Measurements from ENCODE around the gene ENGASE. TPM values are rescaled to one million over a fixed set of nuclear protein-coding genes. Genes with fewer than 3 reads are reported as not detected.

The ENGASE gene
- total and polyA plus RNA-seq, 2 donors from 2014 or later = 14.3 to 49.3 TPM

DNA sequence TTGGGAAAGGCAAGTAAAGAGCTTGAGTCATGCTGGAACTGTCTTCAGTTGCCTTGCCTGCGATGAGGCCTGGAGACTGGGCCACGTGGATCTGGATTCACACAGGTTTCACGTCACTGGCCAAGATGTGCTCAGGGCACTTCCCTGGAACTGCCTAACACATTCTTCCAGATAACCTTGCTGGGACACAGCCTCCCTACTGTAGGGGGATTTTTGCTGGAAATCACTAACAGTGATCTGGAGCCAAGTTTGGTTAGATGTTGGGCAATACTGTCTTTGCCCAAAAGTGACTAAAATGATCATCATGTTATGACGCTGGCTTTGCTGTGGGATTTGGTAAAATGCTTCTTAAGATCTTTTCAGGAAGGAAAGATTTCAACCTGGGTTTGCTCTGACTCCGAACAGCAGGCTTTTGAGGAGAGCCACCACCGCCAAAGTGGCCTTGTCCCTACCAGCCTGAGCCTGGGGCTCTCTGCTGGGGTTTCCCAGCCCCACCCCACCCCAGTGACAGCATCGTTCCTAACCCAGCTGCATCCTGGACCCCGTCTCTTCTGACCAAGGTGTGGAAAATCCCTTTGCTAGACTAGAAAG lies 36.0 kb upstream of the ENGASE start:
- Histone ChIP-seq H3K9me3 (ENCODE audit: control insufficient read depth in 2 of 3, insufficient read depth in 1 of 3, low read length in 3 of 3) (no peaks in the 10 kb centered on the region), H3K4me1 (ENCODE audit: control insufficient read depth in 2 of 3, insufficient read depth in 2 of 3, low read depth in 1 of 3, low read length in 3 of 3) (peaks cover 0 to 3% (median 0%) of the 10 kb centered on the region in 3 donors), H3K27me3 (ENCODE audit: control insufficient read depth, insufficient read depth, low read length) (no peaks in the 10 kb centered on the region), H3K36me3 (ENCODE audit: control insufficient read depth in 2 of 3, insufficient read depth in 3 of 3, low read length in 3 of 3) (no peaks in the 10 kb centered on the region), H3K9ac (ENCODE audit: low read length in 3 of 3) (no peak overlapping the region), H3K27ac (ENCODE audit: low read depth in 2 of 2, low read length in 2 of 2) (no peak overlapping the region), H3K4me3 (ENCODE audit: low read length in 3 of 3) (no peak overlapping the region)
- TF ChIP-seq, protein P1, sequence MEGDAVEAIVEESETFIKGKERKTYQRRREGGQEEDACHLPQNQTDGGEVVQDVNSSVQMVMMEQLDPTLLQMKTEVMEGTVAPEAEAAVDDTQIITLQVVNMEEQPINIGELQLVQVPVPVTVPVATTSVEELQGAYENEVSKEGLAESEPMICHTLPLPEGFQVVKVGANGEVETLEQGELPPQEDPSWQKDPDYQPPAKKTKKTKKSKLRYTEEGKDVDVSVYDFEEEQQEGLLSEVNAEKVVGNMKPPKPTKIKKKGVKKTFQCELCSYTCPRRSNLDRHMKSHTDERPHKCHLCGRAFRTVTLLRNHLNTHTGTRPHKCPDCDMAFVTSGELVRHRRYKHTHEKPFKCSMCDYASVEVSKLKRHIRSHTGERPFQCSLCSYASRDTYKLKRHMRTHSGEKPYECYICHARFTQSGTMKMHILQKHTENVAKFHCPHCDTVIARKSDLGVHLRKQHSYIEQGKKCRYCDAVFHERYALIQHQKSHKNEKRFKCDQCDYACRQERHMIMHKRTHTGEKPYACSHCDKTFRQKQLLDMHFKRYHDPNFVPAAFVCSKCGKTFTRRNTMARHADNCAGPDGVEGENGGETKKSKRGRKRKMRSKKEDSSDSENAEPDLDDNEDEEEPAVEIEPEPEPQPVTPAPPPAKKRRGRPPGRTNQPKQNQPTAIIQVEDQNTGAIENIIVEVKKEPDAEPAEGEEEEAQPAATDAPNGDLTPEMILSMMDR (IDR thresholded peaks at IDR 0.05; ENCODE audit: borderline replicate concordance, extremely low read depth, insufficient read depth) = no peak
- DNase-seq = no peak
- intact Hi-C loops (cut with DNase I) = no loop called here
- FAIRE-seq = no peak

DNA sequence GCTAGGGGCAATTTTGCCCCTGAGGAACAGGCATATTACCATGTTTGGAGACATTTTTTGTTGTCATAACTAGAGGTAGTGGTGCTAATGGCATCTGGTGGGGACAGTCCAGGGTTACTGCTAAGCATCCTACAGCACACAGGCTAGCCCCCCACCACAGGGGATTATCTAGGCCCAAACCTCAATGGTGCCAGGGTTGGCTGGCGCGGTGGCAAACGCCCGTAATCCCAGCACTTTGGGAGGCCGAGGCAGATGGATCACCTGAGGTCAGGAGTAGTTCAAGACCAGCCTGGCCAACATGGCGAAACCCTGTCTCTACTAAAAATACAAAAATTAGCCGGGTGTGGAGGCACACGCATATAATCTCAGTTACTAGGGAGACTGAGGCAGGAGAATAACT lies 35.5 kb upstream of the ENGASE start:
- Histone ChIP-seq H3K4me1 (ENCODE audit: control insufficient read depth in 2 of 3, insufficient read depth in 2 of 3, low read depth in 1 of 3, low read length in 3 of 3) (peaks cover 0 to 3% (median 0%) of the 10 kb centered on the region in 3 donors), H3K36me3 (ENCODE audit: control insufficient read depth in 2 of 3, insufficient read depth in 3 of 3, low read length in 3 of 3) (no peaks in the 10 kb centered on the region), H3K27me3 (ENCODE audit: control insufficient read depth, insufficient read depth, low read length) (no peaks in the 10 kb centered on the region), H3K27ac (ENCODE audit: low read depth in 2 of 2, low read length in 2 of 2) (no peak overlapping the region), H3K4me3 (ENCODE audit: low read length in 3 of 3) (no peak overlapping the region), H3K9me3 (ENCODE audit: control insufficient read depth in 2 of 3, insufficient read depth in 1 of 3, low read length in 3 of 3) (no peaks in the 10 kb centered on the region), H3K9ac (ENCODE audit: low read length in 3 of 3) (no peak overlapping the region)
- FAIRE-seq (no peak), DNase-seq (no peak)
- TF ChIP-seq, protein P1 (IDR thresholded peaks at IDR 0.05; ENCODE audit: borderline replicate concordance, extremely low read depth, insufficient read depth) = no peak
- intact Hi-C loops (cut with DNase I) = no loop called here

DNA sequence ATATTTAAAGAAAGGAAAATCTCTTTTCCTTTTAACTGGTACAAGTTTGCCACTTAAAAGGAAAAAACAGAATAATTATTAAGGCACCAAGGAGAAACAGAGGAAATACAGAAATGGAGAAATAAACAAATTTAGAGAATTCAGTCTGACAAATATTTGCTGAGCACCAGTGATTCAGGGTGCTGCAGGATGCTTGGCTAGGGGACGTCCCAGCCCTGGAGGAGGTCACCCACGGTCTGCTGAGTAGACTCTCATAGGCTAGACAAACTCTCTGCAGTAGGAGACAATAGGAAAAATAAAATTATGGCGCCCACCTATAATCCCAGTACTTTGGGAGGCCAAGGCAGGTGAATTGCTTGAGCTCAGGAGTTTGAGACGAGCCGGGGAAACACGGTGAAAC lies 34.7 kb upstream of the ENGASE start:
- peaks cover 0 to 3% (median 0%) of the 10 kb centered on the region in 3 donors for H3K4me1 ChIP-seq (ENCODE audit: control insufficient read depth in 2 of 3, insufficient read depth in 2 of 3, low read depth in 1 of 3, low read length in 3 of 3)
- no peaks in the 10 kb centered on the region for H3K27me3 ChIP-seq (ENCODE audit: control insufficient read depth, insufficient read depth, low read length)
- DNase-seq = no peak
- H3K27ac ChIP-seq (ENCODE audit: low read depth in 2 of 2, low read length in 2 of 2) = no peak overlapping the region
- H3K36me3 ChIP-seq (ENCODE audit: control insufficient read depth in 2 of 3, insufficient read depth in 3 of 3, low read length in 3 of 3) = no peaks in the 10 kb centered on the region
- no peak overlapping the region for H3K4me3 ChIP-seq (ENCODE audit: low read length in 3 of 3)
- no peak for FAIRE-seq
- no peak overlapping the region for H3K9ac ChIP-seq (ENCODE audit: low read length in 3 of 3)
- TF ChIP-seq, protein P1 (IDR thresholded peaks at IDR 0.05; ENCODE audit: borderline replicate concordance, extremely low read depth, insufficient read depth) = no peak
- intact Hi-C loops (cut with DNase I) = no loop called here
- no peaks in the 10 kb centered on the region for H3K9me3 ChIP-seq (ENCODE audit: control insufficient read depth in 2 of 3, insufficient read depth in 1 of 3, low read length in 3 of 3)

All from kidney (tissue), 14 donors.